ENCODE data around the gene SMAD3.

SMAD3 gene

DNA sequence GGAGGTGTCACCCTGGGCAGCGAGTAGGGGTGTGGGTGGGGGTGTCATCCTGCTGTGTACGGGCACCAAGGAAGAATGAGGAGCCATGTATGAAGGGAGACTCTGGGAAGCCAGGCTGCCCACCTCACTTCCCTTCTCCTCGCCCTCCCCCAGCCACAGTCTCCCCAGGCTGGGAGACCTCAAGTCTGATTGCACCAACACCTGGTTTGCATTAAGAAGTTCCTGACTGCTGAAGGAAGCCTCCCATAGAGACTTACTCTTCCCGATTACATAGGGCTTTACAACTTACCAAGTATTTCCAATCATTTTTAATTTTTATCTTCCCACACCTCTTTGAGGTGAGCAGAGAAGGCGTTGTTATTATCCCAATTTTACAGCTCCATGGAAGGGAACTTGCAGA, 29.5 kb upstream of the SMAD3 start:
- DNase-seq (ENCODE audit: low read depth): peak; percentile 83
- TF ChIP-seq CTCF (conservative IDR thresholded peaks at IDR 0.05; ENCODE audit: low read length): no peak
- no peak overlapping the region for H3K4me3 ChIP-seq (ENCODE audit: low read length)

DNA sequence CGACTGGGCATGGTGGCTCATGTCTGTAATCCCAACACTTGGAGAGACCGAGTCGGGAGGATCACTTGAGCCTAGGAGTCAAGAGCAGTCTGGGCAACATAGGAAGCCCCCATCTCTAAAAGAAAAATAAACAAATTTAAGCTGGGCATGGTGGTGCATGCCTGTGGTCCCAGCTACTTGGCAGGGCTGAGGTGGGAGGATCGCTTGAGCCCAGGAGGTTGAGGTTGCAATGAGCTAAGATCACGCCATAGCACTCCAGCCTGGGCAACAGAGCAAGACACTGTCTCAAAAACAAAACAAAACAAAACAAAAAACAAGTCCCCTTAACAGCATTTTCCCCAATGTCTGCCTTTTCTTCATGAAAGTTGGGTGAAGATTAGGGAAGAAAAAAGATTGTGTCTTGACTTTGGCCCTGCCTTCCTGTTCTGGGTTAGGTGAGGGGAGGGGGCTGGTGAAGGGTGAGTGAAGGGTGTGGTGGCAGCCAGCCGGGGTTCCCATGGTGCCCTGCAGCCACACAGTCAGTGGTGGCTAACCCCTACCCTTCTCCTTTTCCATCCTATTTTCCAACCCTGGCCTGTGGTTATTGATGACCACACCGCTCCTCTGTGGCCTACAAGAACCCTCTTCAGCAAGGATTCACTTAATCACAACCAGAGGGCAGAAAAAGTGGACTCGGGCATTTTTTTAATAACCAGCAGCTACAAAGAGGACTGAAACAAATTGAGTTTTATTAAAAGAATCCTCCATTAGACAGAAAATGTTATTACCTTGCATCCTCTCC, 28.4 kb upstream of the SMAD3 start:
- TF ChIP-seq CTCF (conservative IDR thresholded peaks at IDR 0.05; ENCODE audit: low read length): no peak
- DNase-seq (ENCODE audit: low read depth): no peak
- no peak overlapping the region for H3K4me3 ChIP-seq (ENCODE audit: low read length)

- no peak for TF ChIP-seq CTCF (conservative IDR thresholded peaks at IDR 0.05; ENCODE audit: low read length)
- no peak for DNase-seq (ENCODE audit: low read depth)
- no peak overlapping the region for H3K4me3 ChIP-seq (ENCODE audit: low read length)
Observed at GRCh38 chr15:67037694-67038093, 27.7 kb upstream of the SMAD3 start.

- no peak overlapping the region for H3K4me3 ChIP-seq (ENCODE audit: low read length)
- no peak for DNase-seq (ENCODE audit: low read depth)
- no peak for TF ChIP-seq CTCF (conservative IDR thresholded peaks at IDR 0.05; ENCODE audit: low read length)
Observed at GRCh38 chr15:67038736-67039135, 26.7 kb upstream of the SMAD3 start.

DNA sequence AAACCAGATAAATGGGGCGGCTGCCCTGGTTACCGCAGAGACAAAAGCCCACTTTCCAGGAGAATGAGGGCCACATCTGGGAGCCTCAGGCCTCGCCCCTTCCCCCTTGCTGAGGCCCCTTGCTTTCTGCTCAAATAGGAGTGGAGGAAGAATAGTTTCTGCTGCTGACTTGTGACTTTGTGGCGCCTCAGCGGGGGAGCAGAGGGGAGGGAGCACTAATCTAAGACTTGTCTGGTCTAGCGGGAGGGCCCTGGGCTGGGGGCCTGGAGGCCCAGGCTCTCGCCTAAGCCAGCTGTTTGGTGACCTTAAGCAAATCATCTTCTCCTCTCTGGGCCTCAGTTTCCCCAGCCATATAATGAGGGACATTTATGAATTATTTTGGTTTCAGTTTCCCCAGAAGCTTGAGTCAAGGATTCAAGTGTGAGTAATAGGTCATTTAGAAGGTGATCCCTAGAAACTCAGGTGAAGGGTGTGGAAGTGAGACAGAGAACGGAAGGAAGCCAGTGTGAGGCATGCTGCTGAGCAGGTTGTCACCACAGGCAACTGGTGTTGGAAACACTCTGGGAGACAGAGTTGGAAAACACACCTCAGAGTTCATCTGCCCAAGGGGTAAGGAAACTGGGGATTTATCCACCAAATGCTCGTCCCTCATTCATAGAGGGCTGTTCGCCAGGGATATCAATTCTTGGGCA, 25.9 kb upstream of the SMAD3 start:
- no peak for DNase-seq (ENCODE audit: low read depth)
- no peak overlapping the region for H3K4me3 ChIP-seq (ENCODE audit: low read length)
- TF ChIP-seq CTCF (conservative IDR thresholded peaks at IDR 0.05; ENCODE audit: low read length): no peak

GRCh38 chr15:67040277-67040676, 25.1 kb upstream of the SMAD3 start:
- no peak for TF ChIP-seq CTCF (conservative IDR thresholded peaks at IDR 0.05; ENCODE audit: low read length)
- no peak overlapping the region for H3K4me3 ChIP-seq (ENCODE audit: low read length)
- DNase-seq (ENCODE audit: low read depth): no peak
